Mucosa of descending colon (tissue), 3 donors: ENCODE results near the gene FRMD4A. TPM values are rescaled to one million over a fixed set of nuclear protein-coding genes. Genes with fewer than 3 reads are reported as not detected.

Experiments used
- ATAC-seq: fragments of 200-7000 bp; cut with Tn5 transposase; one replicate; pipeline ENCODE4 v1.9.1; 2020; ENCODE audit warnings: mild to moderate bottlenecking, moderate library complexity
- DNase-seq, 3 donors: peaks; one replicate each; pipeline ENCODE4 v3.0.0-alpha.2; 2020
- H3K36me3 ChIP-seq: fragments of 200-600 bp; one replicate; pipeline ENCODE4 v1.8.0; 2021; ENCODE audit warnings: low read depth, mild to moderate bottlenecking
- H3K4me1 ChIP-seq: fragments of 200-600 bp; one replicate; pipeline ENCODE4 v1.8.0; 2021; ENCODE audit warnings: low read depth, mild to moderate bottlenecking
- H3K4me3 ChIP-seq: fragments of 200-600 bp; one replicate; pipeline ENCODE4 v1.8.0; 2021; ENCODE audit warnings: mild to moderate bottlenecking
- H3K9me3 ChIP-seq: fragments of 200-600 bp; one replicate; pipeline ENCODE4 v1.8.0; 2021; ENCODE audit warnings: mild to moderate bottlenecking
- intact Hi-C, 2 donors: fragments of 100-400 bp; cut with DNase I in 1 of 2; cut with micrococcal nuclease in 1 of 2; formaldehyde crosslinking; loops; one replicate each; pipeline versions ENCODE4 v1.11.0 to v1.11.1; 2022; cut with DNase I, micrococcal nuclease
- total RNA-seq, 3 donors: library from RNA; stranded (reverse); fragmentation: NEBNext Ultra II Directional in 2 of 3; extraction: Animal tissue kit (Norgen Biotek cat#: 25700) in 2 of 3; gene quantifications; one replicate each; pipeline versions ENCODE4 v1.2.1 to v1.2.4, GENCODE V29; 2021 to 2023
- TF ChIP-seq, protein P1 (sequence below): fragments of 200-600 bp; IDR thresholded peaks from one replicate; pipeline ENCODE4 v1.8.0; 2022; ENCODE audit warnings: antibody characterized with exemption, mild to moderate bottlenecking
- donor health status: DM: no; HTN: no; CAD: no; lungs with moderate emphysema.
- donor health status: DM: no; HTN: no; CAD: no.
- donor health status: DM: no; HTN: yes; CAD: no.

FRMD4A gene
- total RNA-seq, 3 donors from 2014 or later: 9.8 to 40.6 (median 17.2) TPM

DNA sequence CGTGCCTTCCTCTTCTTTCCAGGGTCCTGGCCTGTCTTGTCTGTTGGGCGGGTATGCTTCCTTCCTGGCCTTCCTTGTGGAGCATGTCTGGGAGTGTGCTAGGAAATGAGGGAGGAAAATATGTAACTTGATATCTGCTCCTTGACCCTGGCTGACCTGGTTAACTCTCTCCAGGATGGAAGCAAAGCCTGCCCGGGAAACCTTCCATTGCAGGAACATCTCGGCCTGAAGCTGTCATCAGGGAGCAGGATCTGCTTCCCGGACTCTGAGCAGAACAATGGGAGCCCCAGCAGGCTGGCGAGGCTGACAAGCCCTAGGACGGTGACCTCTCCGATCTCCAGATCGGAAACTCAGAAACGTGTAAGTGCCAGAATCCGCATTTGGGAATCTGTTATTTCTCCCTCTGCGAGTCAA, 340.3 kb downstream of the FRMD4A start:
- intact Hi-C loops: no loop called here
- ATAC-seq (no peak), DNase-seq (peak in 1 of 3 donors; percentile 6)
- no peak overlapping the region for H3K4me3 ChIP-seq
- H3K9me3 ChIP-seq: no peaks in the 10 kb centered on the region
- H3K36me3 ChIP-seq: no peaks in the 10 kb centered on the region
- TF ChIP-seq, protein P1, sequence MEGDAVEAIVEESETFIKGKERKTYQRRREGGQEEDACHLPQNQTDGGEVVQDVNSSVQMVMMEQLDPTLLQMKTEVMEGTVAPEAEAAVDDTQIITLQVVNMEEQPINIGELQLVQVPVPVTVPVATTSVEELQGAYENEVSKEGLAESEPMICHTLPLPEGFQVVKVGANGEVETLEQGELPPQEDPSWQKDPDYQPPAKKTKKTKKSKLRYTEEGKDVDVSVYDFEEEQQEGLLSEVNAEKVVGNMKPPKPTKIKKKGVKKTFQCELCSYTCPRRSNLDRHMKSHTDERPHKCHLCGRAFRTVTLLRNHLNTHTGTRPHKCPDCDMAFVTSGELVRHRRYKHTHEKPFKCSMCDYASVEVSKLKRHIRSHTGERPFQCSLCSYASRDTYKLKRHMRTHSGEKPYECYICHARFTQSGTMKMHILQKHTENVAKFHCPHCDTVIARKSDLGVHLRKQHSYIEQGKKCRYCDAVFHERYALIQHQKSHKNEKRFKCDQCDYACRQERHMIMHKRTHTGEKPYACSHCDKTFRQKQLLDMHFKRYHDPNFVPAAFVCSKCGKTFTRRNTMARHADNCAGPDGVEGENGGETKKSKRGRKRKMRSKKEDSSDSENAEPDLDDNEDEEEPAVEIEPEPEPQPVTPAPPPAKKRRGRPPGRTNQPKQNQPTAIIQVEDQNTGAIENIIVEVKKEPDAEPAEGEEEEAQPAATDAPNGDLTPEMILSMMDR: no peak
- no peaks in the 10 kb centered on the region for H3K4me1 ChIP-seq

- TF ChIP-seq, protein P1: no peak
- DNase-seq (no peak), ATAC-seq (no peak)
- Histone ChIP-seq H3K4me3 (no peak overlapping the region), H3K4me1 (no peaks in the 10 kb centered on the region), H3K36me3 (no peaks in the 10 kb centered on the region), H3K9me3 (no peaks in the 10 kb centered on the region)
- intact Hi-C loops: no loop called here
These were observed 341.1 kb downstream of the FRMD4A start for GRCh38 chr10:13989616-13990015.

DNA sequence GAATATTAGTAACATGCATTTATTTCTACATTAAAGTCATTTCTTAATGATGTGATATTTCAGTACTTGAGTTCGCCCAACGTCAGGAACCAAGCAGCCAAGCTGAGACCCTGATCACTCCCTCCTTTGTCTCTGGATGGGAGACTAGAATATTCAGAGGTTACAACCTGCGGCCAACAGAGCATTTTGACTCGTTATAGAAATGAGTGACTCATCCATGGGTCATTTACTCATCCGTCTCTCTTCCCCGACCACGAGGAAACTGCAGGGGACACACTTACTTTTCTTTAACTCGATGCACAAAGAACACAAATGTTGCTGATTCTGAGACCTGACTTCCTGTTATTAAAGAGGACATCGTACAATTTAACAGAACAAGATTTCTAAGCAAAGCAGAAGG, 343.3 kb downstream of the FRMD4A start:
- DNase-seq (no peak), ATAC-seq (no peak)
- TF ChIP-seq, protein P1: no peak
- no peak overlapping the region for H3K4me3 ChIP-seq
- intact Hi-C loops: no loop called here
- no peaks in the 10 kb centered on the region for H3K9me3 ChIP-seq
- no peaks in the 10 kb centered on the region for H3K36me3 ChIP-seq
- no peaks in the 10 kb centered on the region for H3K4me1 ChIP-seq

- DNase-seq: no peak
- Histone ChIP-seq H3K36me3 (no peaks in the 10 kb centered on the region), H3K9me3 (no peaks in the 10 kb centered on the region), H3K4me3 (no peak overlapping the region), H3K4me1 (no peaks in the 10 kb centered on the region)
- no peak for ATAC-seq
- intact Hi-C loops: no loop called here
- TF ChIP-seq, protein P1: no peak
These were observed 346.0 kb downstream of the FRMD4A start for GRCh38 chr10:13984647-13985155.

GRCh38 chr10:13983035-13983434, 347.7 kb downstream of the FRMD4A start:
- Histone ChIP-seq H3K9me3 (no peaks in the 10 kb centered on the region), H3K4me3 (no peak overlapping the region), H3K36me3 (no peaks in the 10 kb centered on the region), H3K4me1 (no peaks in the 10 kb centered on the region)
- no peak for ATAC-seq
- intact Hi-C loops: no loop called here
- DNase-seq: no peak
- TF ChIP-seq, protein P1: no peak
